ENCODE measurements around the gene MS4A8. TPM values are rescaled to one million over a fixed set of nuclear protein-coding genes. Genes with fewer than 3 reads are reported as not detected.
"Not testable (repeated sequence)": the region's sequence is repeated elsewhere in the genome, so short reads cannot be mapped to it uniquely, and the experiment has no call there.

MS4A8 gene
- total RNA-seq, 1 donor from 2014 or later, result not detected

- no peak for ATAC-seq
Measured at GRCh38 chr11:60731586-60731985, 32.2 kb downstream of the MS4A8 start.

DNA sequence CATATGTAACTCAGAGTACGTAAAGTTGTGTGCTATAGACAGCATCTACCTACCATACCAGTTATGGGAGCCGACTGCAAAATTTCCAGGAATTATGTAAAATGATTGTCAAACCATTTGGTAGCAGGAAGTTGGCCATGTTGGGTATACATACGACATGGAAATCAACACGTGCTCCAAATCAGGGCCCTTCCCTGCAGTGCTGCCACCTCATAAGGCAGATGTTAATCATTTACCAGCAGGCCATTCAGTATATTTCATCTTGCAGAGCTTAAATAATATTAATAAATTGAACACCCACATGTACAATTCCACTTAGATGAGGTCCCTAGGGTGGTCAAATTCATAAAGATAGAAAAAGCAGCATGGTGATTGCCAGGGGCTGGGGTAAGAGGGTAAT lies 34.9 kb downstream of the MS4A8 start:
- ATAC-seq, result no peak

DNA sequence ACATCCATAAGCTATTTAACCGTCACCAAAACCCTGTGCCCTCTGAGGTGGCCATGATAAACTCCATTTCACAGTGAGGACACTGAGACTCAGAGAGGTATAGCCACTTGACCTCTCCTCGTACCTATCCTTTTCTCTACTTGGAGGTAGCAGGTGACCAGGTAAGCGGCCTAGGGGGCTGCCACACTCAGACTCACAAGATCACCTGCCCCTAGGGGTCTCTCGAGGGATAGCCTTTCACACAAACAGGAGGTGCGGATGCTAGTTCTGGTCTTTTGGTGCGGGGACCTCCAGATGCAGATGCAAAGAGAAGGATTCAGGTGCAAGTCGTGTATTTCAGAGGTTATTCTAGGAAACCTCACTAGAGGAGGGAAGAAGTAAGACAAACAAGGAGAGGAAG lies 39.7 kb downstream of the MS4A8 start:
- no peak for ATAC-seq

- no peak for ATAC-seq
Measured at GRCh38 chr11:60740573-60740972, 41.2 kb downstream of the MS4A8 start.

DNA sequence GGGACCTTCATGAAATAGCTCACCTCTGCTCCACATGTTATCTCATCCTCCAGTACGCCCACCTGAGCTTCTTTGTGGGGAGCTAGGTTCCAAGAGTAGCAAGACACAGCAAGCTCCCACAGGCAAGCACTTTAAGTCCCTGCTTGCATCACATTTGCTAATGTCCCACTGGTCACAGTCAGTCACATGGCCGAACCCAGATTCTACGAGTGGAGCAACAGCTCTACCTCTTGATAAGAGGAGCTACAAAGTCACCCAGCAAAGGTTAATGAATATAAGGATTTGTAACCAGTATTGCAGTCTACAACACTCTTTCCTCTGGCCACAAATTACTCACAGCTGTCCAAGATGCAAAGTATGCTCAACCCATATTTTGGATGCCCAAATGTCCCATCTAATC lies 42.0 kb downstream of the MS4A8 start:
- no peak for ATAC-seq

DNA sequence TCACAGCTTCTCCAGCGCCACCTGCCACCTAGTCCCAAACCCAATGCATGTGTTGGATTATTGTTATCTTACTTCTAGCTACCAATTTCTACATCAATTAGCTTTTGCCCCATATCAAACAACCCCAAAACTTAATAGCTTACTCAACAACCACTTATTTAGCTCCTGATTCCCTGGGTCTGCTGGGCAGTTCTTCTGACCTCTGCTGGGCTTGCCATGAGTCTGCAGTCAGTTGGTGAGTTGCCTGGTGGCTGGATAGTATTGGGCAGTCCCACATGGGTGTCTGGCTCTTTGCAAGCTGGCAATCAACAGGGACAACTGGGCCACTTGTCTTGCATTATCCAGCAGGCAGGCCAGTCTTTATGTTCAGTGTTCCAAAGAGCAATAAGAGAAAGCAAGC lies 43.6 kb downstream of the MS4A8 start:
- ATAC-seq, result no peak

GRCh38 chr11:60744114-60744513 lies 44.7 kb downstream of the MS4A8 start:
- ATAC-seq, result no peak

DNA sequence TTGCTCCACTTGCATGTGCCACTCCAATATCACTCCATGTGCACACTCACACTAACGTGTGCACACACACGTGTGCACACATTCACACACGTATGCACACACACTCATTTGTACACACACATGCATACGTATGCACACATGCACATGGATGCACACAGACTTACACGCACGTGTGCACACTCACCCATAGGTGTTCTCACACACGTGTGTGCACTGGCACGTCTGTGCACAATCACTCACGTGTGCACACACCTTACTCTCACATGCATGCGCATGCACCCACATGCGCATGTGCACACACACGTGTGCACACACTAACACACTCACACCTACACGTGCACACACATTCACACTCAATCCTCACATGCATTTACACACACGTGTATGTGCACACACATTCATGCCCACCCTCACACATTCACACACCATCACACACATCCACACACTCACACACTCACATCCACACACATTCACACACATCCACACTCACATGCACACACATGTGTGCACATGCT lies 48.0 kb downstream of the MS4A8 start:
- ATAC-seq, result no peak

DNA sequence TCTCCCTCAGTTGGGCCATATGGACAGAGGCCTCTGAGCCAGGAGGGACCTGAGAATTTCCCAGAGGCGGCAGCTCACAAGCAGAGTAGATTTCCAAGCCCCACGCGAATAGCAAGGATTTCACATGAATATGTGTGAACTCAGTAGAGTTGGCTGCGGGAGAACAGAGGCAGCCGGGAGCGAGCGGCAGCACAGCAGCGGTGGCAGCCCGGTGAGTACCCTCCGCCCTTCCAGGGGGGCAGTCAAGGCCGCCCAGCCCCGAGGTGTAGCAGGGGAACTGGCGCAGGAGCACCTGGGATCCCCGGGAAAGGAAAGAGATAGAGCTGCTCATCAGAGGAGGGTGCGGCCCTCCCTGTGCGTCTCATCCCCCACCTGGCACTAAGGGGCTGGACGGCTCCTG lies 48.8 kb downstream of the MS4A8 start:
- ATAC-seq, result no peak

GRCh38 chr11:60748821-60749220 lies 49.4 kb downstream of the MS4A8 start:
- no peak for ATAC-seq

GRCh38 chr11:60750911-60751310 lies 51.5 kb downstream of the MS4A8 start:
- no peak for ATAC-seq

DNA sequence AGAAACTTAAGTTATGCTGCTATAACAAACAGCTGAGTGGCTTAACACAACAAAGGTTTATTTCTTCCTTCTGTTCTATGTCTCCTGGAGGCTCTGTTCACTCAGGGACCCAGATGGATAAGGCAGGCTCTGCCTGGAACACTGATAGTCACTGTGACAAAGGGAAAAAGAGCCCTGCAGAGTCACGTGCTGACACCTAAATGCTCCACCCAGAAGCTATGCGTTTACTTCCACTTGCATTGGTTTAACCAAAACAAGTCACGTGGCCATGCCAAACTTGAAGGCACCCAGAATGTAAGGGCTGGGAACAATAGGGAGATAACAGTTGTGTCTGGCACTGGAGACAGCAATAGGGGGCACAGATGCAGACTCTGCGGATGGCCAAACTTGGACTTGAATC lies 53.9 kb downstream of the MS4A8 start:
- ATAC-seq, result no peak

DNA sequence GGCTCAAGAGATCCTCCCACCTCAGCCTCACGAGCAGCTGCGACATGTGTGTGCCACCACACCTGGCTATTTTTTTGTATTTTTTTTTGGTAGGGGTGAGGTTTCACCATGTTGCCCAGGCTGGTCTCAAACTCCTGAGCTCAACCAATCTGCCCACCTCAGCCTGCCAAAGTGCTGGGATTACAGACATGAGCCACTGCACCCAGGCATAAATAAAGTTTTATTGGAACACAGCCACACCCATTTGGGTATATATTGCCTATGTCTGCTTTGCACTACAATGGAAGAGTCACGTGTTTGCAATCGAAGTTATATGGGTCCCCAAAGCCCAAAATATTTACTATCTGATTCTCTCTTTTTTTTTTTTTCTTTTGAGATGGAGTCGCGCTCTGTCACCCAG lies 55.5 kb downstream of the MS4A8 start:
- no peak for ATAC-seq

DNA sequence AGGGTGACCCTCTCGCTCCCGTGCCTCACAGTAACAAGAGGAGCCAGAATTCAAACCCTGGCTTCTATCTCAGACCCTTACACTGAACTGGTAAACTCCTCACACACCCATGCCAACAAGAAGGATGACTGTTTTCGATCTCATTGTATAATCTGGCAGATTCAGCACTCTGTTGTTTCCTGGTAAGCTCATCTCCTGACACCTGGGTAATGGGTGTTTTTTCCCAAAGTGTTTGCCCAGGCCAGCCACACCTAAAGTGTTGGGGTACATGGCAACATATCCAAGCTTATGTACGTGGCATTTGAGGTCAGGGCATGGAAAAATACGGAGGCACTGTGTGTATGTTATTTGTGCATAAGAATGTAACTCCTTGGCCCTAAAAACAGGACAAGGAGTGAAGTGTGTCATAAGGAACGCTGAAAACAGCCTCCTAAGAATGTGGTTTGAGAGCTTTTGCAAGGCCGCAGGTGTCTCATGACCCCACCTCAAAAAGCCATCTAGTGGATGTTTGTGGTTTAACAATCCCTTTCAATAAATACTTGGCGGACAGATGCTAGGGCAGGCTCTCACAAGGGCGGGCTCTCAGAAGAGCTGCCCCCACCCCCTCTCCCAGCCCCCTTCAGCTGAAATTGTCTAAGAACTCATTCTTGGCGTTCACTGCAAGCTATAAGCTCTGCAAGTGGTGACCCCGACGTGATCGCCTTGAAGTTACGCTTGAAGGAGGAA lies 57.1 kb downstream of the MS4A8 start, which contains the start of gene MS4A15:
MS4A15 (plus strand) TSS at position 561 of the 726 bp plus-strand sequence. CDS start 6,867 bp downstream, outside the sequence.
- no peak for ATAC-seq

GRCh38 chr11:60757231-60757800 lies 57.9 kb downstream of the MS4A8 start:
- ATAC-seq, result no peak

DNA sequence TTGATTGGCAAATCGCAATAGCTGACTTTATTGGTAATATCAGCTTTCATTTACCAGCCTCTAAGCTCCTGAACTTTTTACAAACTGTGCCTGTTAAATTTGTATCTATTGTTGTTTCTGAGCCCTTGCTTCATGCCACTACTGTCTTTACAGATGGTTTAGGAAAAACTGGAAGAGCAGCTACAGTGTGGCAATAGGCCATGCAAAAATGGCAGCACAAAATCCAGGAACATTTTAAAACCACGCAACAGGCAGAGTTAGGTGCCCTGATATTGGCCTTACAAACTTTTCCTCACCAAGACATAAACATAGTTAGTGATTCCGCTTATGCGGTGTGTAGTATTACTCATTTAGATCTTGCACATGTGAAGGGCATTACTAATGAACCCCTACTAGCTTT lies 59.3 kb downstream of the MS4A8 start:
- not testable (repeated sequence) for ATAC-seq

GRCh38 chr11:60759438-60760225 lies 60.2 kb downstream of the MS4A8 start:
- ATAC-seq, result not testable (repeated sequence)

GRCh38 chr11:60761436-60762190 lies 62.2 kb downstream of the MS4A8 start:
- no peak for ATAC-seq

- ATAC-seq, result no peak
Measured at GRCh38 chr11:60762851-60763691, 63.7 kb downstream of the MS4A8 start.

GRCh38 chr11:60763692-60764369 lies 64.4 kb downstream of the MS4A8 start:
- no peak for ATAC-seq

- ATAC-seq, result no peak
Measured at GRCh38 chr11:60764879-60765278, 65.5 kb downstream of the MS4A8 start.
